ENCODE measurements around the gene UACA.
A peak's percentile ranks its signal among the peaks of the same experiment; 100 is the strongest.

The UACA gene

DNA sequence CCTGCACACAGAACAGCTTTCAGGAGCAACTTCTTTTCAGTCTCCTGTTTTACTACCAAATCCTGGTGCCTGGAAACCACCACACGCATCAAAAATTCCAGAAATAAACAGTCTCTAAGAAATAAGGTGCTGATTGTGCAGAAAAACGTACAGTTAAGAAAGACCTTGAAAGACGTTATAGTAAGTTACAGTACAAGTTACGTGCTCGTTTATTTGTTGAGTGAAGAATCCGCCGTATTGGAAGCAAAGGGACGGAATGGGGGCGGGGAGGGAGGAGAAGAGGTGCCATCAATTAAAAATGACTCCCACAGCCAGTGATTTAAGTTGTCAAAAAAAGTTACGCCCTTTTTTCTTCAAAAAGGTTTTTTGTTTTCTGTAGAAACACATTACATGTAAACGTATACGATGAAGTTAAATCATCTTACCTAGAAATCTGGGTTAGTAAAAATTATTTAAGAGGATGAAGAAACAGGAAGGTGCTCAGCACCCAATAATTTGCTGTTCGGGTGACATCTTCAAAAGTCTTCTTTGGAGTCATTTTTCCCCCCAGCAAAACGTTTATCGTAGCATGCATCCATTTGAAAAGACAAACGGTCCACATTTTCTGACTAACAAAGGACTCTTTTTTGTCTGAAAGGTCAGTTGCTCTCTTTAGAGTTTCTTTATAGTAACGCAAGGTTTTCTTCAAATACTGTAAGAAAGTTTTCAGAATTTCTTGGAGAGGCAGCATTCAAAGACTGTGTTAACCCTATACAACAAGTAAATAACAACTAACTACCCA, 782 bp upstream of the UACA start:
- ChIA-PET POLR2A (no interaction called here), CTCF (interaction anchor here (0.9 to 1.0 kb wide), 2 partner anchors 38 to 41 kb away, joined by 3 read pairs; no protein-coding TSS in a partner anchor)
- no peak for DNase-seq (ENCODE audit: extremely low spot score)
- TF ChIP-seq, protein P1, sequence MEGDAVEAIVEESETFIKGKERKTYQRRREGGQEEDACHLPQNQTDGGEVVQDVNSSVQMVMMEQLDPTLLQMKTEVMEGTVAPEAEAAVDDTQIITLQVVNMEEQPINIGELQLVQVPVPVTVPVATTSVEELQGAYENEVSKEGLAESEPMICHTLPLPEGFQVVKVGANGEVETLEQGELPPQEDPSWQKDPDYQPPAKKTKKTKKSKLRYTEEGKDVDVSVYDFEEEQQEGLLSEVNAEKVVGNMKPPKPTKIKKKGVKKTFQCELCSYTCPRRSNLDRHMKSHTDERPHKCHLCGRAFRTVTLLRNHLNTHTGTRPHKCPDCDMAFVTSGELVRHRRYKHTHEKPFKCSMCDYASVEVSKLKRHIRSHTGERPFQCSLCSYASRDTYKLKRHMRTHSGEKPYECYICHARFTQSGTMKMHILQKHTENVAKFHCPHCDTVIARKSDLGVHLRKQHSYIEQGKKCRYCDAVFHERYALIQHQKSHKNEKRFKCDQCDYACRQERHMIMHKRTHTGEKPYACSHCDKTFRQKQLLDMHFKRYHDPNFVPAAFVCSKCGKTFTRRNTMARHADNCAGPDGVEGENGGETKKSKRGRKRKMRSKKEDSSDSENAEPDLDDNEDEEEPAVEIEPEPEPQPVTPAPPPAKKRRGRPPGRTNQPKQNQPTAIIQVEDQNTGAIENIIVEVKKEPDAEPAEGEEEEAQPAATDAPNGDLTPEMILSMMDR (IDR thresholded peaks at IDR 0.05; ENCODE audit: control extremely low read depth, extremely low read depth, low read depth, missing control alignments) = no peak

DNA sequence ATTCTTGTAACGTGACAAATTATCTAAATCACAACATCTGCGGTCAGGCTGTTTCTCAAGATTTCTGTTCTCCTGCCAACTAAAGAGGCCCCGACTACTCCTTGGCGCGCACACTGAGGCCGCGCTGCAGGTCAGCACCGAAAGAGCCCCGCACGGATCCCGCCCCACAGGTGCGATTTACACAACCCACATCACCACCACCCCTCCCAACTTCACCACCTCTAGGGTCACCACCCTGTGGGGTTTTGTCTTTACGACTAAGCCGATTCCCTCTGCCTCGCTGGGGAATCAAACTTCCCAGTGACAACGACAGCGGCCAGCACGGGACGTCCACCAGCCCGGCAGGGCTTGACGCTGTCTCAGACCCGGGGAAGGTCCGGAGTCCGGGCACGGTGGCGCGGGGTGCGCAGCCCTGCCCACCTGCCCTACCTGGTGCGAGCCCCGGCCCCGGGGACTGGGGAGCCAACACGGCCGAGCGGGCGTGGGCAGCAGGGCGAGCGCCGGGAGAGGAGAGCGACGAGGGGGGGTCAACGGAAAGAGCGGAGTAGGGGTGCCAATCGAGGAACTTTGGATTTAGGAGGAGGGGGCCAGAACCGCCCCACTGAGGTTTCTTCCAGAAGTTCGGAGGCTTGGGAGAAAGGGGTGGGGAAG, 764 bp downstream of the UACA start:
- POLR2A ChIA-PET = no interaction called here
- peak; percentile 30 for DNase-seq (ENCODE audit: extremely low spot score)
- CTCF ChIA-PET = no interaction called here
- TF ChIP-seq, protein P1 (IDR thresholded peaks at IDR 0.05; ENCODE audit: control extremely low read depth, extremely low read depth, low read depth, missing control alignments) = no peak

DNA sequence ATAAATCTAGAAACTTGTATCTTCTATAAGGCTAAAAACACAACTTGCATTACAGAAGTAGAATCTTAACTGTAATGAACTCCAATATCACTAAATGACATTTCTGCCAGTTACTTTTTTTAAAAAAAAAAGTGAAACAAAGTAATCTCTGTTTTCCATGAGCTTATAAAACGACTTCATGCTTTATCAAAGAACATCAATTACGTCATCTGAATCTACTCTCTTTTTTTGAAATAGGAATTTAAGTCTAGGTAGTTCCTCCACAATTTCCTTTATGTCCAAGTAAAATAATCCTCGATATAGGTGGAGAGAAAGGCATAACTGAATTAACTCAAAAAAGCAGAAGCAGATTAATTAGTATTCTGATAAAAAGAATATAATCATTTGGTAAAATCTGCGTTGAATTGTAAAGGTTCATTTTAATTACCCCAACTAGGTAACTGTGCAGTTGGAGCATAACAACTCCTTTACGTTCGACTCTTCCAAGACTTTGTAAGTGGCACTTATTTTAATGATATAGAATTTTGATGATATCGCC, 1.4 kb downstream of the UACA start:
- POLR2A ChIA-PET = no interaction called here
- no peak for DNase-seq (ENCODE audit: extremely low spot score)
- CTCF ChIA-PET = interaction anchor here (1.0 to 1.3 kb wide), 3 partner anchors 9 to 50 kb away, joined by 3 to 4 read pairs (median 3); no protein-coding TSS in a partner anchor
- TF ChIP-seq, protein P1 (IDR thresholded peaks at IDR 0.05; ENCODE audit: control extremely low read depth, extremely low read depth, low read depth, missing control alignments) = no peak

DNA sequence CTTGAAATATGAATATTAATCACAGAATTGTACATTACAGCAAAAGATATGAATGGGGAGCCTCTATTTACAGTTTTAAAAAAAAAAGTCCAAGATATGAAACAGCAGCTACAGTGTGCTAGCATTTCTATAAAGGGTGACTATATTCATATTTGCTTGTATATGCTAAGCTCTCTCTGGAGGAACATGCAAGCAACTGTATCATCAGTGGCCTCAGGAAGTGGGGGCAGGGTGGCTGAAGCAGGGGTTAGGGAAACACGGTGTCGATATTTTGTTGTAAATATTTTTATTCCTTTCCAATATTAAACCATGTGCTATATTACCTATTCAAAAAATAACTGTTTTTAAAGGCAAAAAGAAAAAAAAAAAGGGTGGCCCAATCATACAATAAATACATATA, 2.3 kb downstream of the UACA start:
- ChIA-PET CTCF (interaction anchor here (1.0 to 1.5 kb wide), 5 partner anchors 10 to 51 kb away, joined by 3 to 4 read pairs (median 4); no protein-coding TSS in a partner anchor), POLR2A (no interaction called here)
- TF ChIP-seq, protein P1 (IDR thresholded peaks at IDR 0.05; ENCODE audit: control extremely low read depth, extremely low read depth, low read depth, missing control alignments) = no peak
- no peak for DNase-seq (ENCODE audit: extremely low spot score)

DNA sequence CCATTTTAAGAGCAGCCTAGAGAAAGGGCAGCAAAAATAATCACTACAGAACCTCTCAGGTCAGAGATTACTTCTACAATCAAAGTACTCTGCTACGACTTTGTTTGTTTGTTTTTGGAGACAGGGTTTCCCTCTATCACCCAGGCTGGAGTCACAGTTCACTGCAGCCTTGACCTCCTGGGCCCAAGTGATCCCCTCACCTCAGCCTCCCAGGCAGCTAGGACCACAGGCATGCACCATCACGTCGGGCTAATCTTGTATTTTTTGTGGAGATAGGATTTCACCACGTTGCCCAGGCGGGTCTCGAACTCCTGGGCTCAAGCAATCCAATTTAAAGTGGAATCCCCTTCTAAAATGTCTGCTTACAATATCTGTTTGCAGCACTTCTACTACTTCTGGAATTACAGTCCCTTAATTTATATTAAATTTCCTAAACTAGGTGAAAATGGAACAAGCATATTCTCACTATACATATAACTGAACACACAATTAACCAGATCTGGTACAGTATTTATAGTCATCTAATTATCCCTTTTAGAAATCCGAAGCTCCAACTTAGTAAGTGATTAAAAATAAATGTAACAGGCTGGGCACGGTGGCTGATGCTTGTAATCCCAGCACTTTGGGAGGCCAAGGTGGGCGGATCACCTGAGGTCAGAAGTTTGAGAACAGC, 4.4 kb downstream of the UACA start:
- DNase-seq (ENCODE audit: extremely low spot score) = no peak
- ChIA-PET CTCF (no interaction called here), POLR2A (no interaction called here)
- TF ChIP-seq, protein P1 (IDR thresholded peaks at IDR 0.05; ENCODE audit: control extremely low read depth, extremely low read depth, low read depth, missing control alignments) = no peak

DNA sequence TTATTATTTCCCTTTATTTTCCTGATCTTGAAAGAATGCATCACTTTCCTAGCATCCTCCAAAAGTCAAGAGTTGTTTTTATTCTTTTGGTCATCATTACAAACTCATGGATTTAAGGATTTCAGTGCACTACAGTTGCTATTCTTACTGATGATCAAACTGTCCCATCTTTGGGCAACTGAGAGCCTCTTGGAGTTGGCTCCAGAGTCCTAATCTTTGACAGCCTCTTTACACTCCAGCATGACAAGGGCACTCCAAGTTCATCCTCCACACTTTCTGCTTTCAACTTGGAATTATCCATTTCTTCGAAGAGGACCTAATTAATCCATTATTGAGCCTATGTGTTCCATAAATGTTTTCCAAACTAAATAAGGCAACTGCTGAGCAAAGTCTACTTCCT, 5.7 kb downstream of the UACA start:
- TF ChIP-seq, protein P1 (IDR thresholded peaks at IDR 0.05; ENCODE audit: control extremely low read depth, extremely low read depth, low read depth, missing control alignments) = no peak
- CTCF ChIA-PET = interaction anchor here (1.0 kb wide), 2 partner anchors 13 to 35 kb away, joined by 3 to 4 read pairs; no protein-coding TSS in a partner anchor
- DNase-seq (ENCODE audit: extremely low spot score) = no peak

More for the DNA sequence above, 5.7 kb downstream of the UACA start:
- POLR2A ChIA-PET = no interaction called here

All from GM10248 (cell line).